HG02943 (cell line): ENCODE results near the gene PTGS1.
"Not testable (repeated sequence)": the region's sequence is repeated elsewhere in the genome, so short reads cannot be mapped to it uniquely, and the experiment has no call there.

Experiments used
- ATAC-seq: cut with Tn5 transposase; IDR thresholded peaks from one replicate; pipeline ENCODE4 v1.9.1; 2021; ENCODE audit warnings: mild to moderate bottlenecking, low read depth, moderate library complexity; ENCODE audit not compliant: unreplicated experiment

Gene PTGS1

GRCh38 chr9:122393284-122393983, 22.6 kb downstream of the PTGS1 start:
- ATAC-seq, result no peak

GRCh38 chr9:122394265-122395125, 23.7 kb downstream of the PTGS1 start:
- no peak for ATAC-seq

- ATAC-seq, result no peak
These were observed 25.9 kb downstream of the PTGS1 start for GRCh38 chr9:122396614-122397148.

GRCh38 chr9:122397749-122398148, 26.9 kb downstream of the PTGS1 start:
- no peak for ATAC-seq

- ATAC-seq, result no peak
These were observed 27.6 kb downstream of the PTGS1 start for GRCh38 chr9:122398371-122398924.

GRCh38 chr9:122401896-122402295, 31.1 kb downstream of the PTGS1 start:
- ATAC-seq, result no peak

- no peak for ATAC-seq
These were observed 31.6 kb downstream of the PTGS1 start for GRCh38 chr9:122402403-122402871.

- ATAC-seq, result no peak
These were observed 32.0 kb downstream of the PTGS1 start for GRCh38 chr9:122402874-122403273.

GRCh38 chr9:122403381-122404000, 32.7 kb downstream of the PTGS1 start:
- no peak for ATAC-seq

- ATAC-seq, result not testable (repeated sequence)
These were observed 34.7 kb downstream of the PTGS1 start for GRCh38 chr9:122405304-122406069.

GRCh38 chr9:122406070-122406890, 35.5 kb downstream of the PTGS1 start:
- no peak for ATAC-seq

GRCh38 chr9:122414108-122414507, 43.3 kb downstream of the PTGS1 start:
- not testable (repeated sequence) for ATAC-seq

- no peak for ATAC-seq
These were observed 47.2 kb downstream of the PTGS1 start for GRCh38 chr9:122418016-122418415.

- no peak for ATAC-seq
These were observed 49.5 kb downstream of the PTGS1 start for GRCh38 chr9:122420315-122420714.

GRCh38 chr9:122425087-122425486, 54.3 kb downstream of the PTGS1 start:
- ATAC-seq, result no peak

- ATAC-seq, result no peak
These were observed 55.9 kb downstream of the PTGS1 start for GRCh38 chr9:122426723-122427122.

GRCh38 chr9:122442568-122442967, 71.7 kb downstream of the PTGS1 start:
- ATAC-seq, result no peak

- ATAC-seq, result no peak
These were observed 73.4 kb downstream of the PTGS1 start for GRCh38 chr9:122444041-122444733.
